NOMO-1 treated with DMSO at 0.1 percent for 48 hours (cell line): ENCODE measurements around the gene SYP.
"Not testable (repeated sequence)": the region's sequence is repeated elsewhere in the genome, so short reads cannot be mapped to it uniquely, and the experiment has no call there.

Experiments
- DNase-seq: peaks from one replicate; lab custom pipeline; 2025; ENCODE audit not compliant: unreplicated experiment; lab: John Stamatoyannopoulos, UW

Gene SYP

DNA sequence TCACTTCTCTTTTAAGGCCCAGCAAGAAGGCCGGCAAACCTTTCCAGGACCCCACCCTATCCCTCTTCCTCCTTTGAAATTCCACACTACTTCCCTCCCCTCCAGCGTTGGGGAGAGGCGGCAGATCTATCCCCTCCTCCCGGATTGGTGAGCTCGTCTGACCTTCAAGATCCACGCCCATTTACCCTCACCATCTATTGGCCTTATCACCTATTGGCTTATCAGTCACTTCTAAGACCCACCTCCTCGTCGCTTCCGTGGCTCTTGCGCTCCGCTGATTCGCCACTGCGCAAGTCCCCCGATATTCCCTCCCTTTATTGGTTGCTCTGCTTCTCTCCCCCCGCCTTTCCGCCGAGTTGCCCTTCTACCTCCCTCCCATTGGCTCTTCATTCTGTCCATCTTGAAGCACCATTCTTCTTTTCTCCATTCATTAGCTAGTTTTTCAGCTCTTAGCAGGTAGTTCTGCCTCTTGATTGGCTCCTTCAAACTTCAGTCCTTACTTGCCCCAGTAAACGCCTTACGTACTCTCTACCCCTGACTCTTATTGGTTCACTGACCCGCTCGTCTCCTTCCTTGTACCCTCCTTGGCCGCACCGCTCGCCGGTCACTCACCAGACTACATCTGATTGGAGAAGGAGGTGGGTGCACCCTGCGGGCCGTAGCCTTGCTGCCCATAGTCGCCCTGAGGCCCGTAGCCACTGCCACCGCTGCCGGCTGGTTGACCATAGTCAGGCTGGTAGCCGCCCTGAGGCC is 9.0 kb downstream of the SYP start:
- DNase-seq: peak; percentile 100

DNA sequence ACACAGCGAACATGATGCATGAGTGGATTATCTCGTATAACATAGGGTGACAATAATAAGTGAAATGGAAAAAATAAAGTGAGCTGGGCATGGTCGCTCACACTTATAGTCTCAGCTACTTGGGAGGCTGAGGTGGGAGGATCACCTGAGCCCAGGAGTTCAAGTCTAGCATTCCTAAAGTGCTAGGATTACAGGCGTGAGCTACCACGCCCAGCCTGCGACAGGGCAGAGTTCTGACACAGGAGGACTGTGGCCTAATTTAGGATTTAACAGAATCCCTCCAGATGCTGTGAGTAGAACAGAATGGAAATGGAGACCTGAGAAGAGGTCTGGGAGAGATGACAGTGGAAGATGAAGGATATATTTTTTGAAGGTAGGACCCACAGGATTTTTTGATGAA is 10.4 kb downstream of the SYP start:
- no peak for DNase-seq

DNA sequence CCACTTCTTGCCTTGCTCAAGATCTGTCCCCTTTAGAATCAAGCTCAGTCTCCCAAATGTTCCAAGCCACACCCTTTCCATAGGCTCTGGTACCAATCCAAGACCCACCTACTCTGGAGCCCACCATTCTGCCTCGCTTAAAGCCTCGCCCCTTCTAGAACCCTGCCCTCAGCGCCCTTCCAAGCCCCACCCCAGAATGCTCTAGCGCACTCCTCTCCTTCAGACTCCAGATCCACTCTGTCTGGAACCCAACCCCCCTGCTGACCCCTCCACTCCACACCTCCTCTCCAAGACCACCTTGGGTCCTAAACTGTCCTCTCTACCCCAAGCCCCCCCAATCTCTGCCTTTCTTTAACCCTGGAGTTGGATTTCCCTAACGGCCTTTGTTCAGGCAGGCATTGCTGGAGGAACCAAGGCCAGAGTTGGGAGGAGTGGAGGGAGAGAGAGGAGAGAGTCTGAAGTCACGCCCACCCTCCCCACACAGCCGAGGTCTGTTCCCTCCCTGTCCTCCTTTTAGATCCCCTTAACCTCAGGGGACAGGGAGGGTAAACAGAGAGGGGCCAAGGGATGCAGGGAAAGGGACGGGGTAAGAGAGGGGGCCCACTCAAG is 11.4 kb downstream of the SYP start:
- no peak for DNase-seq

DNA sequence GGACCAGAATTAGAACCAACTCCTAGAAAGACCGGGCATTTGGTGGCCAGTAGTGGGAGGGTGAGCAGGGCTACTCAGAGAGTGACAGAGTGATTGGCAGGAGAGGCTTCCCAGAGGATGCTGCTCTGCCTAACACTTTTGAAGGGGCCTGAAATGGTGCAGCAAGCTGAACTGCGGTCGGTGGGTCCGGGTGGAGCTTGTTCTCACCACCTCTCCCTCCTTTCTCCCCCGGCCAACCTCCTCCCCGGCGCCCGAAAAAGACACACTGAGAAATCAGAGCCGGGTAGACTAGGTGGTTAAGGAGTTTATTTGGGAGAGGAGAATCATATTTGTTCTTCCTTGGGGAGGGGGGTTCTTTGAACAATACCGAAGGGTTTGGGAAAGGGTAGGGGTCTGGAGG is 12.5 kb downstream of the SYP start:
- no peak for DNase-seq

DNA sequence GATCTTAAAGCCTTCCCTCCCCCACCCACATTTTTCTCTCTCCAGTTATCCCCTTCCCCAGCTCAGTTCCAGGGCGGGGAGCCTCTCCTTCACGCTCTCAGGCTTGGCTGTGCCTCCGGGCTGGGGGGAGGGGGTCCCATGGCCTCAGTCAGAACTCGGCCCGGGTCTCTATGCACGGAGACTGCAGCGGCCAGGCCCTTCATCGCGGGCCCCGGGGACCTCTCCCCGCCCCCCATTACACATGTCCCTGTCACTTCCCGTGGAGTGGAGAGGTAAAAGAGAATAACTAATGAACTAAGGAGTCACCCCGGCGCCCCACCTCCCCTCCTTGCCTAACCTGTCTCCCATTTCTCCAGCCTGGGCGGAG is 13.0 kb downstream of the SYP start:
- DNase-seq: no peak

DNA sequence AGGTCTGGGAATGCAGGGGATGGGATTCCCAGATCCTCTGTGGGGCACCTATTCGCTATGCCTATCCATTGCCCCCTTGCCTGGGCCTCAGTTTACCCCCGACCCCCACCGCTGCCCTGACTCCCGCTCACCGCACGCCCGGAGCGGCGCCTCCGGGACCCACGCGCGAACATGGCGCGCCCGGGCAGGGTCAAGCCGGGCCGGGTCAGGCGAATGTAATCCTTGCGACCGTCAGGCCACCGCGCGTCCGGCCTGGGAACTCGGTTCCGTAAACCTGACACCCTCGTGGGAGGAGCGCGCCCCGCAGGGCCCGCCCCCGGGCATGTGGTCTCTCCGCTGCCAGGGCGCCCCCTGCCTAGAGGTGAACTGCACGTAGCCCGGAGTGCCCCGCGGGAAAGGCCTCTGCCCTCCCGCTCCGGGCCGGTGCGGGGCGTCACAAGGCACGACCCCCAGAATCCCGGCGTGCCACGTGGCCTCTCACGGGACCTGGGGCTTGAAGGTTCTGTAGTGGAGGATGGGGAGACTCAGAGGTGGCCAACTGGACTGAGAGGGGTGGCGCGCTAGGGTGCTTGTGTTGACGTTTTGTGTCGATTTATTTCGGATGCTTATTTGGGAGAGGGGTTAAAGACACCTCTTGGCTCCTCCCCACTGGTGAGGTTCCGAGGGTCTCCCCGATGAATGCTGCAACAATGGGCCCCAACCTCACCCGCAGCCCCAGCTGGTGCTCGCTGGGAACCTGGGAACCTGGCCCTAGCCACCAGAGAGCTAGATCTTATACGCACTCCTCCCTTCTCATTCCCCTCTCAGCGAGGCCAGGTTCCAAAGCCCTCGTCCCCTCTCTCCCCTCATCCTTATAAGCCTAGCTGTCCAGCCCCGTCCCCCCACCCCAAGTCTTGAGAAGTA is 13.6 kb downstream of the SYP start, which contains the start of gene PRICKLE3:
PRICKLE3 (minus strand) TSS at position 249 of the 903 bp plus-strand sequence; CDS start at position 173, 76 bp downstream.
- DNase-seq: peak; percentile 48

DNA sequence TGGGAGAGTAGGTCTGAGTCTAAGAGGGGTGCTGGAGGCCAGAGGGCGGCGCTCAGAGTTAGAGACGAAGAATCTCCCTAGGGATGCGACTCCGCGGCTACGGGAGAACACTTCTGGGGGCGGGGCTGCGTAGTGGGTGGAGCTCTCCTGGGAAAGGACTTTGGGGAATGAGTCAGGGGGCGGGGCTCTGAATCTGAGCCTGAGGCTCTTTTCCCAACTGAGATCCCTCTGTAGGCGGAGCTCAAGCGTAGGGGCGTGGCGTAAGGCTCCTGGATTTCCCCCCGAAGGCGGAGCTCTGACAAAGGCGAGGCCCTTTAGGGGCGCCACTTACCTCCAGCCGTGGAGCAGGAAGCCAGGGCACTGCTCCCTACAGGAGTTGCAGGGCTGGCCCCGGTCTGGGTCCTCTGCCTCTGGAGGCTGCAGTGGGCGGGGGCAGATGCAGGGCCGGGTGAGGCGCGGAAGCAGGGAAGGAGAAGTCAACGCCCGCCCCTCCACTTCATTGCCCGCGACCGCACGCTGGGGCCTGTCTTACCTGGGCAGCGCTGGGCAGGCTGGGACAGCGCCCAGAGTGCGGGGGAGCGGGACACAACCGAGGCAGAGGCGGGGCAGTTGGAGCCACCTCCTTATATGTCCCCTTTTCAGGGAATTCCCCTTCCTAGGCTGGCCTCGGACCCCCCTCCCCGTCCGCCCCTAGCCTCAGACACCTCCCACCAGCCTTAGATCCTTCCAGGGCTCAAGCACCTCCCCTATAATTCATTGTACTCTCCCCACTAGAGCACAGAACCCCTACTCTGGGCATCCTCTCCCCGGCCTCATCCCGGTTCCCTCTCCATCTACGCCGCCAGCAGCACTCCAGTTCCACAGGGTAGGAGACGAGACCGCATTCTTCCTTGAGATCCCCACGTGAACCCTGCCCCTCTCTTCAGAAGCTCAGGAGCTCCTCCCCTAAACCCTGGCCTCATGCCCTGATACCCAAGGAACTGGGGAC is 15.4 kb downstream of the SYP start:
- no peak for DNase-seq

DNA sequence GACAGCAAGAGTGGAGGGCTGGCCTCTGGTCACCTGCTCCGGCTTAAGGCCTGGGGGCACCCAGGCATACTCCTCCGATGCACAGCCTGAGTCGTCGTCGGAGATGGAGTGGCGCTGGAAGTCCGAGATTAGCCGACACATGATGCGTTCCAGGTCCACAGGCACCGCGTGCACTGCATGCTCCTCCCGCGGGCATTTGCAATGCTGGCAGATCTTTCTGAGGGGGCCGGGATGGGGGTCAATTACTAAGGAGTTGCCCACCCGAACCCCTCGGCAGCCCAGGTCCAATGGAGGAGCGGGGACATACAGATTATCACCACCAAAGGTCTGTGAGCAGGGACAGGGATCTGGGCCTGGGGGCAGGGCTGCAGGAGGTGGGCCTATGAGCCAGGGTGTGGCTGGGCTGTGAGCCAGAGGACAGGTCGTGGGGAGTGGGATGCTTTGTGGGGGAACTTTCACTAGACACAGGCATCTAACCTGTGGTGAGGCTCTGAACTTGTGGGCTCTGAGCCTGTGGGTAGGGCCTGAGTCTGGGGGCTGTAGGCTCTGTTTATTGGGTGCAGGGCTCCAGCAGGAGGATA is 16.2 kb downstream of the SYP start:
- no peak for DNase-seq

DNA sequence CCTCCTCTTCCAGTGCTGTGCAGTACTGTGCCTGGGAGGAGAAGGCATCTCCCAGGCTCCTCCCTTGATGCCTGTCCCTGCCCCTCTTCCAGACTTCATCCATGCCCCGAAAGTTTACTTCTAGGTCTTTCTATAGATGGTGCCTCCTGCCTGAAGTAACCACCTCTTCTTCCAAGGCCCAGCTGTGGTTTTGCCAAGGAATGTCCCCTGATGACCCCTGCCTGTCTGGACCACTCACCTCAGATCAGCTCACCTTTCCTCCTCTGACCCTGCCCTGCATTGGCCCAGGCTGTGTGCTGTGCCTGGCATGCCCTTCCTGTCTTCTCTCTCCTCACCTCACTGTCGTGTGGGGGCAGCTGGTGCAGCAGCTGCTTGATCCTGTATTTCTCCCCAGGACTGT is 20.6 kb downstream of the SYP start:
- DNase-seq: no peak

DNA sequence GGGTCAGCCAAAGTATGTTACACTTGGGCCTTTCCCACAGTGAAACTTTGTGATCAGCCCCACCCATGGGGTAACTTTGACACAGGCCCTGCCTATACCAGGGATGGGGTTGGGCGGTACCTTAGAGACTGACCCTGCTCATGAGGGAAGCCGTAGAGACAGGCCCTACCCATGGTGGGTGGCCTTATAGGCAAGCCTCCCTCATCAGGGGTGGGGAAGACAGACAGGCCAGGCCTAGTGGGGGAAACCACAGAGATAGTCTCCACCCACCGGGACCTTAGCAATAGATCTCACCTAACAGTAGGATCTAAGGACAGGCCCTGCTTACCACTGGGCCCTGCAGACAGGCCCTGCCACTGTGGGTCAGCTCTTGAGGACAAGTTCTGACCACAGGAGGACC is 21.5 kb downstream of the SYP start:
- no peak for DNase-seq

DNA sequence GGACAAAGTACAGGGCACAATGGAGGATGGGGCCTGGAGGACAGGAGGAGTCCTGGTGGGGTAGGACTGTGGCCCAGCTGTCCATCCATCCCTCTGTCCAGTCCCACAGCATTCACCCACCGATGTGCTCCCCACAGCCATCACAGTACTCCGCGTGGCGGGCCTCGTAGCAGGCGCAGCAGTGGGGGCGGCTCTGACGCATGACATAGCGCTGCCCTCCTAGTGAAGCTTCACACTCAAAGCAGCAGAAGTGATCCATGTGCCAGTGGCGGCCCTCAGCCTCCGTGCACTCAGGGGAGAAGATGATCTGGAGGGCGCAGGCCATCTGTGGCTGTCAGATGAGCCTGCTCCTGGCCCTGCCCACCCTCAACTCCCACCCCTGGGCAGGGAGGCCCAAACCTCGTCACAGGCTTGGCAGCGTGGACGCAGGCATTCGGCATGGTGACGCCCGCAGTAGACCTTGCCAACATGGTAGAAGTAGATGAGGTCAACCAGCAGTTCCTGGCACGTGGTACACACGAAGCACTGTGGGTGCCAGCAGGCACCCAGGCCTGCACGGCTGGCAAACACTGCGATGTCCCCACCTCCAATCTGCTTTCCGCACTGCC is 22.0 kb downstream of the SYP start:
- DNase-seq: no peak

DNA sequence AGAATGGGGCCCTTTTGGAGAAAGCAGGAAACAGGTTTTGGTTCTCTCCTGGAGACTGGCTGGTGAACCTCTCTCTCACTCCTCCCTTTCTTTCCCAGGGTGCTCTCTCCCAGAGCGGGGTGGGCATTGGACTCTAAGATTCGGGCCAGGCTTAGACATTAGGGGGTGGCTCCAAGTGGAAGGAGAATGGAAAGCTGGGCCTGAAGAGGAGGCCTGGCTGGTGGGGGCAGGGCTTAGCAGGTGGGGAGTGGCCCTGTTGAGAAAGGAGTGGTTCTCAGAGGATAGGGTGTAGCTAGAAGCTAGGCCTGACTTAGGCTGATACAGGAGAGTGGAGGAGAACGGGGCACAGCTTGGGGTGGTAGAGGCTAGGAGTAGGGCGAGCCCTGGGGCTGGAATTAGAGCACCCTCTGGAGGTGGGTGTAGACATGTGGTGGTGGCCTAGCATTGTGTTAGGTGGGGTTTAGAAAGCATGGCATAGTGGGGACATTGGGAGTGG is 22.6 kb downstream of the SYP start:
- peak; percentile 24 for DNase-seq

DNA sequence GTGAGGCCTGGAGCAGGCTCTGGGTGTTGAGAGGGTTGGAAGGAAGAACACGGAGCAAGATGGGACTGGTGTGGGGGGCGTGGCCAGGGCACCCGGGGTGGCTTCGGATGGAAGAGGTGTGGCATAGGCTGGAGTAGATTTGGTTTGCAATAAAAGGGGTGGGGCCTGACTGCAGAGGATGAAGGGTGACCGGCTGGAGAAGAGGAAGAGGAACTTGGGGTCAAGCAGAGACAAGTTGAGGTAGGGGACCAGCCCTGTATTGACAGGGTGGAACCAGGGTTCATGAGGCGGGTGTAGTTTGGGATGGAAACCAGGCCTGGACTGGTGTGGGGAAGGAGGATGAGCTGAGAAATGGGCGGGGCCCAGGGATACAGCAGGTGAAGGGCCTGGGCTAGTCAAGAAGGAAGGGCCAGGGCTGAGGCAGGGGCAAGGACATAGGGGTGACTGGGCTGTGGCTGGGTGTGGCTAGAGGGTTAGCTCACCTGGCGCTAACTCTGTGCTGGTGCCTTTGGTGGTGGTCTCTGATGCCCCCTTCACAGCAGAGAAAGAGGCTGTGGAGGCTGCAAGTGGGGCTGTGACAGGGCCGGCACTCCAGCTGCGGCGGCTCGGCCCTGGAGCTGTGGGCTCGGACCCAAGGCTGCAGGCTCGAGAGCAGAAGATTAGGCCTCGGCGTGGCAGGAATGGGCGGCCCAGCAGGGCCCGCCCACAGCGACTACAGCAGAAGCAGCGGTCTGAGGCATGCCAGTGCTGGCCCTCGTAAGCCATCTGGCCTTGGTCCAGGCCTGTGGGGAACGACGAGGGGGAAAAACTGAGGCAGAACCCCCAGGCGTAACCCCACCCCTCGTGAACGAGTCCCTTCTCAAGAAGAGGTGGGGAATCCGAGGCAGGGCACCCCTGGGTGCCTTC is 23.3 kb downstream of the SYP start:
- peak; percentile 81 for DNase-seq

DNA sequence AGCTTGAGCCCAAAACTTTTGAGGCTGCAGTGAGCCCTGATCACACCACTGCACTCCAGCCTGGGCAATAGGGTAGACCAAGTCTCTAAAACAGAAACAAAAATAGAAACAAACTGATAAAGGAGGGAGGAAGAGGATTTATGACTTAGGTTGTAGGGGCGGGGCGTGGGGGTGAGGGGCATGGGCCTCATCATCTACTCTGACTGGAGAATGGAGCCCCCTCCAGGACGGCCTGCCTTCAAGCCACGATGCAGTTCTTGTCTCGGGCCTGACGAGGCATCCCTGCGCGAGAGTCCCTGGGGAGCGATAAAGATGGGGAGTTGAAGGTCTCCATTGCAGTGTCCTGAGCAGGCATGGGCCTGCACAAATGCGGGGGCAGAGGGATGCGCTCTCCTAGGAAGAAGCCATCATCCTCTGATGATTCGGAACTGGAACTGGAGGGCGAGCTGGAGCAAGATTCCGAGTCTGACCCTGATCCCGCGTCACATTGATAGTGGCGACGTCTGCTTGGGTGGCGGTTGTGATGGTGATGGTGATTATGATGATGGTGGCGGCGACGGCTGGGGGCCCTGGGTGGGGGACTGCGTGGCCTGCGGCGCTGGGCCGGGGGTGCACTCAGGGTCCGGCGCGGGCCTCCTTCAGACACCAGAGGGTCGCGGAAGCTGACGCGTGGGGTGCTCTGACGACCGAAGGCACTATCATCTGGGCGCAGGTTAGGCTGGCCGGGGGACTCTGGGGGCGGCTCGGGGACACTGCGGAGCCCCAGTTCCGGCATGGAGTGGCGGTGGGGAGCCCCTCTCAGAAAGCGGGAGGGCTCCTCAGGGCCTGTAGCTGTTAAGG is 24.3 kb downstream of the SYP start:
- DNase-seq: no peak

DNA sequence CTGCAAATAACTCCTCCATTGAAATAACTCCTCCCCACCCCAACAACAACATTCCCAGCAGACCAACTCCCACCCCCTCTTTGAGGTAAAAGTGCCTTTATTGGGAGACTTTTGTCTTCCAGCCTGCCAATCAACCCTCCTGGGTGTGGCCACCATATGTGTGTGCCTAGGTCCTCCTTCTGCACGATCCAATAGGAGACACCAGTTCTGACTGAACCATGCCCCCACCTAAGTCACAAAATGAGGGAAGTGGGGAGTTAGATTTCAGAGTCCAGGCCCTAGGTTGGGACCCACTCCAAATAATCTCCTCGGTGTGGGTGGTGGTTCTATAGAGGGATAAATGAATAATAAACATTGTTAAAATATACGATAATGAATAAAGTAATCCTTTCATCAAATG is 25.3 kb downstream of the SYP start:
- DNase-seq: no peak

DNA sequence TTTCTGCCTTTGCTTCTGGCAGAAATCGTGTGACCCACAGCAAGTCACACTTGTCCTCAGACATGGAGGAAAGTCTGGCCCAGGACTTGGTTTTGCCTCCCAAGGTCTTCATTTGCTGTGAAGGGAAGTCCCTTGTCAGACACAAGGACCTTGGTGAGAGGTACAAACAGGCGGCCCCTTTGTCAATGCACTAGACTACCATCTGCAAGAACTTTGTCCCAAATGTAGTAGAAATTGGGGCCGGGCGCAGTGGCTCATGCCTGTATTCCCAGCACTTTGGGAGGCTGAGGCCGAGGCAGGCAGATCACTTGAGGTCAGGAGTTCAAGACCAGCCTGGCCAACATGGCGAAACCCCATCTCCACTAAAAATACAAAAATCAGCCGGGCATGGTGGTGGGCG is 26.4 kb downstream of the SYP start:
- not testable (repeated sequence) for DNase-seq

DNA sequence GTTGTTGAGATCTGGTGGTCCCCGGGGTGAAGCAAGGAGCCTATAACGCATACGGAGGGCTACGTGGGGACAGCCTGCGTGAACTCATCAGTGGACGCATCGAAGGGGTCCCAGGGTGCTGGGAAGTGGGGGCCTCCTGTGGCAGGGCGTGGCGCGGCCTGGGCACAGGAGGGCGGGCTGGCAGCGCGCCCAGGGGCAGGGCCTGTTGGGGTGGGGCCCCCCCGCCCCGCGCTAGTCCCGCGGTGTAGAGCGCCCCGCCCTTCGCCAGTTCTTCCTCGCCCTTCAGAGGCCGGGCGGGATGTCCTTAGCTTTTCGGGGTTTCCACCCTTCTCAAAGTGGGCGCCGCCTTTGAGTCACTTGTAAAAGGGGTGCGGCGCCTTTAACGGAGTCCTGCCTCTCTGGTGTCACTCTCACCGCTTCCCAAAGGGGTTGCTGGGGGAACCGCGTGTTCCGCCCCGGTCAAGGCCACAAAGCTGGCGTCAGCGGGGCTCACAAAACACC is 27.7 kb downstream of the SYP start:
- peak; percentile 71 for DNase-seq
